ENCODE results near the gene PDP2. TPM values are rescaled to one million over a fixed set of nuclear protein-coding genes. Genes with fewer than 3 reads are reported as not detected.

PDP2 gene
- total RNA-seq, 1 donor from 2014 or later: 18.3 TPM

Other genes with a start within 250 kb of the PDP2 start
- gene CMTM4, start 183.8 kb upstream of the PDP2 start, total RNA-seq (ENCODE audit: unreplicated experiment): 8.2 TPM
- gene DYNC1LI2, start 128.9 kb upstream of the PDP2 start, total RNA-seq (ENCODE audit: unreplicated experiment): 269 TPM
- 0.39 TPM for gene TERB1, start 78.9 kb upstream of the PDP2 start, total RNA-seq (ENCODE audit: unreplicated experiment)
- gene NAE1, start 49.5 kb upstream of the PDP2 start, total RNA-seq (ENCODE audit: unreplicated experiment): 125 TPM
- gene CA7, start 36.1 kb upstream of the PDP2 start, total RNA-seq (ENCODE audit: unreplicated experiment): 0.64 TPM
- not detected for gene CDH16, start 38.4 kb downstream of the PDP2 start, total RNA-seq (ENCODE audit: unreplicated experiment)
- gene RRAD, start 45.0 kb downstream of the PDP2 start, total RNA-seq (ENCODE audit: unreplicated experiment): 1.1 TPM
- gene CIAO2B, start 53.9 kb downstream of the PDP2 start, total RNA-seq (ENCODE audit: unreplicated experiment): 89.4 TPM
- 38.6 TPM for gene CES2, start 55.0 kb downstream of the PDP2 start, total RNA-seq (ENCODE audit: unreplicated experiment)
- gene CES3, start 80.8 kb downstream of the PDP2 start, total RNA-seq (ENCODE audit: unreplicated experiment): 4.1 TPM
- gene CES4A, start 108.1 kb downstream of the PDP2 start, total RNA-seq (ENCODE audit: unreplicated experiment): 3.6 TPM
- gene CBFB, start 148.6 kb downstream of the PDP2 start, total RNA-seq (ENCODE audit: unreplicated experiment): 168 TPM
- gene PHAF1, start 229.4 kb downstream of the PDP2 start, total RNA-seq (ENCODE audit: unreplicated experiment): 27.1 TPM

All from glutamatergic neuron (in vitro differentiated cells).